Dendritic cell treated with granulocyte-macrophage colony-stimulating factor and Interleukin-4, amounts not matched to agents 40 ng/mL and 50 ng/mL, for 4 days (primary cell): ENCODE results near the gene NDUFV1.
"Not testable (repeated sequence)": the region's sequence is repeated elsewhere in the genome, so short reads cannot be mapped to it uniquely, and the experiment has no call there.

ENCODE experiments used
- H3K27ac Mint-ChIP-seq: one replicate; pipeline ENCODE4 v1.8.0; 2022; ENCODE audit warnings: mild to moderate bottlenecking, mixed read lengths
- H3K27me3 Mint-ChIP-seq: one replicate; pipeline ENCODE4 v1.8.0; 2022; ENCODE audit warnings: mild to moderate bottlenecking, mixed read lengths
- H3K36me3 Mint-ChIP-seq: one replicate; pipeline ENCODE4 v1.8.0; 2022; ENCODE audit warnings: low read depth, mixed read lengths
- H3K4me1 Mint-ChIP-seq: one replicate; pipeline ENCODE4 v1.8.0; 2022; ENCODE audit warnings: low read depth, mixed read lengths
- H3K4me3 Mint-ChIP-seq: one replicate; pipeline ENCODE4 v1.8.0; 2022; ENCODE audit warnings: mild to moderate bottlenecking, moderate library complexity, mixed read lengths
- H3K9me3 Mint-ChIP-seq: one replicate; pipeline ENCODE4 v1.8.0; 2022; ENCODE audit warnings: mixed read lengths
- intact Hi-C: fragments of 100-400 bp; cut with micrococcal nuclease; formaldehyde crosslinking; loops from one replicate; pipeline ENCODE4 v1.15.0; 2022

The NDUFV1 gene

GRCh38 chr11:67611165-67611564, 4.4 kb downstream of the NDUFV1 start:
- Mint-ChIP-seq H3K4me3 (no peak overlapping the region), H3K36me3 (peaks cover 71% of the 10 kb centered on the region), H3K9me3 (no peaks in the 10 kb centered on the region), H3K27me3 (peaks cover 15% of the 10 kb centered on the region), H3K4me1 (peaks cover 54% of the 10 kb centered on the region), H3K27ac (no peak overlapping the region)
- intact Hi-C loops, result no loop called here

- no peaks in the 10 kb centered on the region for H3K9me3 Mint-ChIP-seq
- H3K36me3 Mint-ChIP-seq, result peaks cover 64% of the 10 kb centered on the region
- peaks cover 23% of the 10 kb centered on the region for H3K27me3 Mint-ChIP-seq
- intact Hi-C loops, result no loop called here
- peaks cover 48% of the 10 kb centered on the region for H3K4me1 Mint-ChIP-seq
- no peak overlapping the region for H3K4me3 Mint-ChIP-seq
- peak overlapping the region; percentile 98 for H3K27ac Mint-ChIP-seq
Measured at GRCh38 chr11:67611704-67612587, 5.2 kb downstream of the NDUFV1 start.

GRCh38 chr11:67612751-67613150, 6.0 kb downstream of the NDUFV1 start:
- Mint-ChIP-seq H3K27me3 (peaks cover 30% of the 10 kb centered on the region), H3K4me3 (no peak overlapping the region), H3K4me1 (peaks cover 41% of the 10 kb centered on the region), H3K27ac (peak overlapping the region; percentile 98), H3K36me3 (peaks cover 58% of the 10 kb centered on the region), H3K9me3 (no peaks in the 10 kb centered on the region)
- intact Hi-C loops, result no loop called here

GRCh38 chr11:67613313-67613959, 6.7 kb downstream of the NDUFV1 start:
- H3K27me3 Mint-ChIP-seq, result peaks cover 35% of the 10 kb centered on the region

GRCh38 chr11:67613960-67614715, 7.4 kb downstream of the NDUFV1 start:
- peak overlapping the region; percentile 63 for H3K4me3 Mint-ChIP-seq
- intact Hi-C loops, result loop anchor here (1.0 kb wide), 1 partner anchor 8 kb away; the partner anchor contains the start of gene NDUFV1
- no peaks in the 10 kb centered on the region for H3K9me3 Mint-ChIP-seq
- H3K4me1 Mint-ChIP-seq, result peaks cover 36% of the 10 kb centered on the region
- H3K27me3 Mint-ChIP-seq, result peaks cover 35% of the 10 kb centered on the region
- peaks cover 46% of the 10 kb centered on the region for H3K36me3 Mint-ChIP-seq
- H3K27ac Mint-ChIP-seq, result peak overlapping the region; percentile 98

More at GRCh38 chr11:67613313-67613959, 6.7 kb downstream of the NDUFV1 start:
- intact Hi-C loops, result no loop called here
- H3K4me1 Mint-ChIP-seq, result peaks cover 37% of the 10 kb centered on the region
- H3K27ac Mint-ChIP-seq, result peak overlapping the region; percentile 98
- no peaks in the 10 kb centered on the region for H3K9me3 Mint-ChIP-seq
- no peak overlapping the region for H3K4me3 Mint-ChIP-seq
- H3K36me3 Mint-ChIP-seq, result peaks cover 53% of the 10 kb centered on the region

- Mint-ChIP-seq H3K36me3 (peaks cover 38% of the 10 kb centered on the region), H3K4me1 (peaks cover 36% of the 10 kb centered on the region), H3K9me3 (no peaks in the 10 kb centered on the region), H3K4me3 (peak overlapping the region; percentile 63), H3K27ac (peak overlapping the region; percentile 98), H3K27me3 (peaks cover 35% of the 10 kb centered on the region)
- intact Hi-C loops, result loop anchor here (1.0 to 5.0 kb wide), 2 partner anchors 9 to 33 kb away; partner anchors contain the start of genes GSTP1 and NDUFV1
Measured at GRCh38 chr11:67614730-67615714, 8.3 kb downstream of the NDUFV1 start.

GRCh38 chr11:67615728-67616430, 9.1 kb downstream of the NDUFV1 start:
- Mint-ChIP-seq H3K36me3 (peaks cover 30% of the 10 kb centered on the region), H3K4me1 (peaks cover 36% of the 10 kb centered on the region), H3K27ac (no peak overlapping the region), H3K9me3 (no peaks in the 10 kb centered on the region), H3K27me3 (peaks cover 35% of the 10 kb centered on the region), H3K4me3 (no peak overlapping the region)
- intact Hi-C loops, result loop anchor here (5.0 kb wide), 1 partner anchor 34 kb away; the partner anchor contains the start of gene GSTP1

- Mint-ChIP-seq H3K36me3 (peaks cover 22% of the 10 kb centered on the region), H3K4me3 (no peak overlapping the region), H3K4me1 (peaks cover 36% of the 10 kb centered on the region), H3K9me3 (no peaks in the 10 kb centered on the region), H3K27me3 (peaks cover 35% of the 10 kb centered on the region), H3K27ac (no peak overlapping the region)
- intact Hi-C loops, result loop anchor here (5.0 kb wide), 1 partner anchor 34 kb away; the partner anchor contains the start of gene GSTP1
Measured at GRCh38 chr11:67616431-67617242, 9.9 kb downstream of the NDUFV1 start.

- H3K4me3 Mint-ChIP-seq, result no peak overlapping the region
- H3K27ac Mint-ChIP-seq, result no peak overlapping the region
- H3K27me3 Mint-ChIP-seq, result peaks cover 35% of the 10 kb centered on the region
- H3K9me3 Mint-ChIP-seq, result no peaks in the 10 kb centered on the region
- H3K4me1 Mint-ChIP-seq, result peaks cover 35% of the 10 kb centered on the region
- intact Hi-C loops, result loop anchor here (5.0 kb wide), 1 partner anchor 35 kb away; the partner anchor contains the start of gene GSTP1
- peaks cover 14% of the 10 kb centered on the region for H3K36me3 Mint-ChIP-seq
Measured at GRCh38 chr11:67617243-67617953, 10.7 kb downstream of the NDUFV1 start.

- Mint-ChIP-seq H3K4me1 (peaks cover 23% of the 10 kb centered on the region), H3K27me3 (peaks cover 35% of the 10 kb centered on the region)
- not testable (repeated sequence) for H3K4me3 Mint-ChIP-seq, H3K9me3 Mint-ChIP-seq, H3K27ac Mint-ChIP-seq, H3K36me3 Mint-ChIP-seq
- intact Hi-C loops, result loop anchor here (5.0 kb wide), 1 partner anchor 37 kb away; the partner anchor contains the start of gene GSTP1
Measured at GRCh38 chr11:67618901-67619659, 12.3 kb downstream of the NDUFV1 start.
